GM12878 (cell line): ENCODE results near the gene GALNT11. TPM values are rescaled to one million over a fixed set of nuclear protein-coding genes. Genes with fewer than 3 reads are reported as not detected.

ENCODE experiments used
- ATAC-seq: fragments of 200-7000 bp; cut with Tn5 transposase; 3 replicates; pipeline ENCODE4 v1.9.1; 2020; ENCODE audit warnings: mild to moderate bottlenecking, moderate library complexity
- BruUV-seq: library from RNA; stranded (reverse); fragments of 400-500 nt; replicated peaks from 2 replicates; lab custom pipeline; 2021; lab: Mats Ljungman, UMichigan
- CTCF ChIA-PET: fragments of 300-600 bp; sonication (Branson Sonifier 250); formaldehyde crosslinking; extraction: SDS; loops from one replicate; lab custom pipeline; 2021; ENCODE audit warnings: inconsistent platforms; lab: Yijun Ruan, JAX
- POLR2A ChIA-PET: fragments of 350-600 bp; formaldehyde crosslinking; extraction: SDS; loops from one replicate; lab custom pipeline; 2021; ENCODE audit warnings: inconsistent platforms; lab: Charles Lee
- RAD21 ChIA-PET: fragments of 300-600 bp; sonication (Branson Sonifier 250); formaldehyde crosslinking; loops from one replicate; lab custom pipeline; 2023; ENCODE audit warnings: antibody characterized with exemption; ENCODE audit not compliant: unreplicated experiment; lab: Charles Lee
- SMC1A ChIA-PET: fragments of 300-600 bp; sonication (Branson Sonifier 250); formaldehyde crosslinking; loops from one replicate; lab custom pipeline; 2023; ENCODE audit not compliant: unreplicated experiment, uncharacterized antibody; lab: Charles Lee
- DNase-seq: peaks from one replicate; pipeline ENCODE4 v3.0.0-alpha.2; 2011; ENCODE audit warnings: low read depth, low spot score
- FAIRE-seq: peaks from 3 replicates; lab custom pipeline; 2011; peaks lifted over from hg19 to GRCh38; lab: Jason Lieb, UNC
- H2AFZ ChIP-seq: 2 replicates; pipeline ENCODE4 v1.6.0; 2011; ENCODE audit warnings: low read depth, low read length, control low read depth; ENCODE audit not compliant: control insufficient read depth
- H3K27ac ChIP-seq: 2 replicates; pipeline ENCODE4 v1.5.1; 2011; ENCODE audit warnings: control low read depth; ENCODE audit not compliant: control insufficient read depth, insufficient read depth
- H3K27me3 ChIP-seq, 2 experiments: replicated peaks in 1 of 2; 2 replicates each; pipeline versions ENCODE4 v1.6.0 to v1.6.1; 2011; ENCODE audit warnings: low read length in 1 of 2; ENCODE audit not compliant: control insufficient read depth in 2 of 2, insufficient read depth in 2 of 2
- H3K36me3 ChIP-seq, 2 experiments: 2 replicates each; pipeline ENCODE4 v1.5.1; 2011; ENCODE audit warnings: low read length in 1 of 2; ENCODE audit not compliant: control insufficient read depth in 2 of 2, insufficient read depth in 2 of 2
- H3K4me1 ChIP-seq: 2 replicates; pipeline ENCODE4 v1.6.1; 2011; ENCODE audit warnings: mild to moderate bottlenecking, low read length, moderate library complexity, mixed read lengths; ENCODE audit not compliant: control insufficient read depth, insufficient read depth
- H3K4me2 ChIP-seq: 2 replicates; pipeline ENCODE4 v1.6.0; 2011; ENCODE audit warnings: control low read depth; ENCODE audit not compliant: control insufficient read depth, insufficient read depth
- H3K4me3 ChIP-seq: fragments of 200-600 bp; sonication (generic); 2 replicates; pipeline ENCODE4 v1.5.1; 2016
- H3K79me2 ChIP-seq: 2 replicates; pipeline ENCODE4 v1.6.0; 2011; ENCODE audit warnings: low read length; ENCODE audit not compliant: control insufficient read depth, insufficient read depth
- H3K9ac ChIP-seq: 2 replicates; pipeline ENCODE4 v1.8.0; 2011; ENCODE audit warnings: low read length, control low read depth, mixed read lengths; ENCODE audit not compliant: control insufficient read depth, insufficient read depth
- H3K9me3 ChIP-seq: replicated peaks from 3 replicates; pipeline ENCODE4 v1.5.1; 2011; ENCODE audit warnings: mild to moderate bottlenecking, low read length; ENCODE audit not compliant: control insufficient read depth, insufficient read depth
- H4K20me1 ChIP-seq: 2 replicates; pipeline ENCODE4 v1.6.0; 2011; ENCODE audit not compliant: control insufficient read depth, insufficient read depth
- BCLAF1 ChIP-seq: fragments of 450-650 bp; IDR thresholded peaks from 2 replicates; pipeline ENCODE4 v1.6.1; 2017; ENCODE audit warnings: antibody characterized with exemption, mild to moderate bottlenecking, moderate library complexity
- BMI1 ChIP-seq: fragments of 450-650 bp; IDR thresholded peaks from 2 replicates; pipeline ENCODE4 v1.6.1; 2016; ENCODE audit warnings: mild to moderate bottlenecking, moderate library complexity, borderline replicate concordance
- NRF1 ChIP-seq: conservative IDR thresholded peaks from 2 replicates; pipeline ENCODE4 v1.6.1; 2011; ENCODE audit warnings: mild to moderate bottlenecking, low read depth, low read length, improper control_type of control experiment
- PML ChIP-seq: IDR thresholded peaks from 2 replicates; pipeline ENCODE4 v1.6.1; 2012; ENCODE audit warnings: low read length, inconsistent platforms
- TAF1 ChIP-seq: IDR thresholded peaks from 2 replicates; pipeline ENCODE4 v1.6.1; 2011; ENCODE audit warnings: mild to moderate bottlenecking, low read depth, low read length, borderline replicate concordance
- ZNF207 ChIP-seq: fragments of 450-650 bp; IDR thresholded peaks from 2 replicates; pipeline ENCODE4 v1.6.1; 2014; ENCODE audit warnings: antibody characterized with exemption, mild to moderate bottlenecking, borderline replicate concordance
- ZNF217 ChIP-seq: fragments of 450-650 bp; IDR thresholded peaks from 2 replicates; pipeline ENCODE4 v1.6.1; 2017; ENCODE audit warnings: antibody characterized with exemption, mild to moderate bottlenecking
- ZNF24 ChIP-seq: fragments of 450-650 bp; IDR thresholded peaks from 2 replicates; pipeline ENCODE4 v1.6.1; 2017; ENCODE audit warnings: antibody characterized with exemption, mild to moderate bottlenecking
- ZNF384 ChIP-seq: IDR thresholded peaks from 2 replicates; pipeline ENCODE4 v1.6.1; 2012; ENCODE audit warnings: low read depth, mild to moderate bottlenecking, low read length, improper control_type of control experiment, borderline replicate concordance
- ZNF592 ChIP-seq: fragments of 450-650 bp; IDR thresholded peaks from 2 replicates; pipeline ENCODE4 v1.6.1; 2017; ENCODE audit warnings: mild to moderate bottlenecking, moderate library complexity
- ZNF622 ChIP-seq: fragments of 450-650 bp; IDR thresholded peaks from 2 replicates; pipeline ENCODE4 v1.6.1; 2017; ENCODE audit warnings: mild to moderate bottlenecking, inconsistent platforms
- WGBS: methylation state at CpG from one replicate; pipeline ENCODE4 v1.1.6; 2016; ENCODE audit warnings: low lambda C conversion rate; ENCODE audit not compliant: insufficient replicate concordance, insufficient coverage; ENCODE audit errors: missing lambda C conversion rate; 5-methylcytosine and 5-hydroxymethylcytosine counted together
- in situ Hi-C: fragments of 300-500 bp; cut with MboI; formaldehyde crosslinking; loops from 9 replicates; pipeline ENCODE4 v1.14.3; 2018; ENCODE audit warnings: mixed read lengths
- intact Hi-C: fragments of 100-400 bp; cut with micrococcal nuclease; formaldehyde crosslinking; loops from one replicate; pipeline ENCODE4 v1.14.2; 2022; ENCODE audit not compliant: unreplicated experiment
- polyA plus RNA-seq, 11 experiments: library from polyadenylated mRNA; depleted of rRNA in 4 of 11; unstranded in 6 of 11; stranded (reverse) in 5 of 11; fragments of >200 nt; fragmentation: Nextera tagmentation in 4 of 11; fragmentation: Illumina TruSeq in 1 of 11; extraction: Ambion mirVana in 4 of 11; extraction: Trizol in 1 of 11; gene quantifications; 1 replicate in 1 of 11; 2 replicates in 10 of 11; pipeline versions ENCODE4 v1.2.1 to v1.2.3, GENCODE V29; 2011 to 2016; ENCODE audit warnings: inconsistent platforms in 2 of 11, missing spikeins in 2 of 11, low read depth in 1 of 11
- total RNA-seq, 4 experiments: library from RNA; depleted of rRNA in 3 of 4; stranded (reverse); fragments of >200 nt in 3 of 4; fragmentation: Illumina TruSeq in 1 of 4; extraction: Trizol in 1 of 4; gene quantifications; 2 replicates each; pipeline versions ENCODE4 v1.2.1 to v1.2.3, GENCODE V29; 2013 to 2021

Gene GALNT11
- total and polyA plus RNA-seq, 10 of the 15 experiments (the other 5 are each of a cell fraction or from before 2014, with no cell fraction given): 2.0 to 9.5 (median 6.4) TPM

- Histone ChIP-seq H3K4me2 (no peak overlapping the region), H3K9ac (no peak overlapping the region), H3K36me3 (peaks cover 10 to 37% of the 10 kb centered on the region in 2 experiments), H3K4me3 (no peak overlapping the region), H3K27ac (no peak overlapping the region), H2AFZ (no peak overlapping the region), H4K20me1 (no peaks in the 10 kb centered on the region), H3K4me1 (no peaks in the 10 kb centered on the region), H3K27me3 (no peaks in the 10 kb centered on the region), H3K9me3 (no peaks in the 10 kb centered on the region), H3K79me2 (no peaks in the 10 kb centered on the region)
- ChIA-PET SMC1A (no interaction called here), RAD21 (no interaction called here), POLR2A (no interaction called here), CTCF (no interaction called here)
- 100% methylated on average over 1 of the region's 1 CpG for WGBS
- ATAC-seq: no peak
- in situ Hi-C loops: no loop called here
- no peak for TF ChIP-seq NRF1
- TF ChIP-seq BCLAF1: no peak
- no peak for TF ChIP-seq ZNF24
- no peak for TF ChIP-seq TAF1
- TF ChIP-seq BMI1: no peak
- no peak for TF ChIP-seq PML
- no peak for TF ChIP-seq ZNF592
- TF ChIP-seq ZNF384: no peak
- no peak for TF ChIP-seq ZNF622
- no peak for TF ChIP-seq ZNF217
- TF ChIP-seq ZNF207: no peak
- no peak for DNase-seq
- intact Hi-C loops: no loop called here
- BruUV-seq: no TSS peak
- FAIRE-seq: no peak
Measured at GRCh38 chr7:152122540-152122939, 97.1 kb downstream of the GALNT11 start.
